GM18498 (cell line): ENCODE results near the gene MBIP.
"Not testable (repeated sequence)": the region's sequence is repeated elsewhere in the genome, so short reads cannot be mapped to it uniquely, and the experiment has no call there.

Experiments used
- ATAC-seq: cut with Tn5 transposase; IDR thresholded peaks from one replicate; pipeline ENCODE4 v1.9.1; 2021; ENCODE audit warnings: mild to moderate bottlenecking, moderate library complexity; ENCODE audit not compliant: unreplicated experiment

Gene MBIP, protein sequence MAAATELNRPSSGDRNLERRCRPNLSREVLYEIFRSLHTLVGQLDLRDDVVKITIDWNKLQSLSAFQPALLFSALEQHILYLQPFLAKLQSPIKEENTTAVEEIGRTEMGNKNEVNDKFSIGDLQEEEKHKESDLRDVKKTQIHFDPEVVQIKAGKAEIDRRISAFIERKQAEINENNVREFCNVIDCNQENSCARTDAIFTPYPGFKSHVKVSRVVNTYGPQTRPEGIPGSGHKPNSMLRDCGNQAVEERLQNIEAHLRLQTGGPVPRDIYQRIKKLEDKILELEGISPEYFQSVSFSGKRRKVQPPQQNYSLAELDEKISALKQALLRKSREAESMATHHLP

DNA sequence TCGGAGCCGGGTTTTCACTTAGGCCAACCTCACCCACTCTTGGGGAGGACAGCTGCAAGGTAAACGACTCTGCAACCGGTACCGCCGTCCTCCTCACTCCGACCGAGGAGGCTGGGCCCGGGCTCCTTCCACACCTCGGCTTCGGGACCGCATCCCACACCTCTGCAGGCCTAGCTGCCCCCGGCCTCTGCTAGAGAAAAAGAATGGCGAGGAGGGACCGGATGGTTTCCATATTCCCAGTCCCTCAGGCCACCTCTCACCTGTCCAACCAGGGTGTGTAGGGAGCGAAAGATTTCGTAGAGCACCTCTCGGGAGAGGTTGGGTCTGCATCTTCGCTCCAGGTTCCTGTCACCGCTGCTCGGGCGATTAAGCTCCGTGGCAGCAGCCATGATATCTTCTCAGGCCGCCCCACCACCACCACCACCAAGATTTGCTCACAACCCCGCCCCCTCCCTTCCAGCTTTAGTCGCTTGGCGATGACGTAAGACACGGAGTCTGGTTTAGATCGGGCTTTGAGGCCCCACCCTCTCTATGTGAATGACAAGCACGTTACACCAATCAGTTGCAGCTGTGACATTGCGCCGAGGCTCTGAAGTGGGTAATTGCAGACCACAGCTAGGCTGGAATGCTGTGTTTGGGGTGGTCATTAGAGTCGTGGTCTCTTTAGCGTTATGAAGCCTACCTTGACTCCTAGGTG, at the start of gene MBIP:
Gene MBIP (minus strand): TSS at position 438 of the 697 bp plus-strand sequence. CDS start 49 bp downstream, at position 389.
- ATAC-seq, result peak; percentile 99

DNA sequence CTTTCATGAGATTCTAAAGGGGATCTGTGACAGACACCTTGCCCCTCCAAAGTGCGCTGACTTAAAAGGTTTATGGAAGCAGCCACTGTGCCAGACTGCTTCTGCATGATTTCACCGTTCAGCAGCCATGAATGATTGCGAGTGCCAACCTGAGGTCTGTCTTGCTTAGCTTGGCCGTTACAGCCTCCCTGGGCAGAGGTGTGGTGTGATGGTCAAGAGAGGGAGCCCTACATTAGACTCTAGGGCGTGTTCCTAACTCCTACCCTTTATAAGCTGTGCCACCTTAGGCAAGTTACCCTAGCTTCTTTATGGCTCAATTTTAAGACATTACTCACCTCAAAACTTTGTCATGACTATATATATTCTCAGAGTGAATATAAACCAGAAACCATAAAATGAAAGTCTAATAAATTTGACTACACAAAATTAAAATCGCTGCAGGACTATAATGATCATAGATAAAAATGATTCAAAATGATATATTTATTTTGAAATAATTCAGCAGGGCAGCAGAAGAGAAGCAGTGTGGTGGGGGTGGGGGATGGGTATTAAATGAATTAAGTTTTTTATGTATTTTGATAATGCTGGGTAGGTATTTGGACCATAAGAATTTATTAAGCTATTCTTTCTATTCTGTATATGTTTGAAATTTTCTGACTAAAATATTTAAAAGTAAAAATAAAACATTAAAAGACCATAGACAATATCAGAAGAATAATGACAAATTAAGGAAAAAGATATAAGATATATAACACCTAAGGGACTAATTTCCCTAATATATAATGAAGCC, 47.7 kb upstream of the MBIP start:
- ATAC-seq, result no peak

DNA sequence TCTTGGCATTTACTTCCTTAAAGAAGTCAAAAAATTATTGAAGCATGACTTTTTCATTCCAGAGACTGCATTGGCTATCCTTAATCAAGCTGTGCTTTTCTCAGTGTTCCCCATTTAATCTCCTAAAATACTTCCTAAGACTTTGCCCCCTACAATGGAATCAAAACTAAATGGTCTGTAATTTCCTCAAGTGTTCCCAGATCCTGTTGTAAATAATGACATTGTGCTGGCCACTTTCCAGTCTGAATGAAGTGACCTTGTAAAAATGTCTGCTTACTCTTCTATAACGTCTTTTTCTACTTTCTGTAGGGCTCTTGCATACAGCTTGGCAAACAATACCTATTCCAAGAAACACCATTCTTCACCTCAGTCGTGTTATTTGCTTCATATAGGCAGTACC, 45.3 kb upstream of the MBIP start:
- ATAC-seq, result no peak

DNA sequence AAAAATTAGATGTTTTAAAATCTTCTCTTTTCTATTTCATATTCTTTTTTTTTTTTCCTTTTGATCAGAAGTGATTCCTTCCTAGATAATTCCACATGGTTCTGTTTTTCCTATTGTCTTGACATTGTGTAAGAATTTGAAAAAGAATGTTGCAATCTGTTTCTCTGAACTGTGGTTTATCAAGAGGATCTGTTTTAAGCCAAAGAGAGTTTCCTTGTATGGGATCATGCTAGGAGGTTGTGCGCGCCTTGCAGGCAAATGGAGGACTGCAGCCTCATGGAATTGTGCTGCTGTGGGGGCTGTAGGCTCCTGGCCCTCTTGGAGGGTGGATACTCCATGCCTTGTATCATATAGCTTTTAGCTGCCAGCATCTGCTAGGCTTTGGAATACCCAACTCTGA, 43.3 kb upstream of the MBIP start:
- ATAC-seq, result no peak

DNA sequence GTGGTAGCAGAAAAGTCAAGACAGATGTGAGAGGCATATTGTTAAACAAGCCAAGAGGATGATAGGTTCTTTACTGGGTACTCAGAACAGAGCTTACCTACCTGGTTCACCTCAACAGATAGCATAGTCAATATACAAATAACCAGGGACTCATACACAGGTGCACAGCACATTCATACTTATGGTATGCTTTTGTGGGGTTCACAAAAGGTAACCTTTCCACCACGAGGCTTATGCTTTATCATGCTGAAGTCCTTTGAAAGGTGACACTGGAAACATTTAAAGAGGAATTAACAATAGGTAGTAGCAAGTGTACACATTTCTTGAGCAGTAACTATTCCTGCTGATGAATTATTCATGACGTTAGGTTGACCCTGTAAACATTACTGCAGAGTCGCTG, 42.2 kb upstream of the MBIP start:
- no peak for ATAC-seq

DNA sequence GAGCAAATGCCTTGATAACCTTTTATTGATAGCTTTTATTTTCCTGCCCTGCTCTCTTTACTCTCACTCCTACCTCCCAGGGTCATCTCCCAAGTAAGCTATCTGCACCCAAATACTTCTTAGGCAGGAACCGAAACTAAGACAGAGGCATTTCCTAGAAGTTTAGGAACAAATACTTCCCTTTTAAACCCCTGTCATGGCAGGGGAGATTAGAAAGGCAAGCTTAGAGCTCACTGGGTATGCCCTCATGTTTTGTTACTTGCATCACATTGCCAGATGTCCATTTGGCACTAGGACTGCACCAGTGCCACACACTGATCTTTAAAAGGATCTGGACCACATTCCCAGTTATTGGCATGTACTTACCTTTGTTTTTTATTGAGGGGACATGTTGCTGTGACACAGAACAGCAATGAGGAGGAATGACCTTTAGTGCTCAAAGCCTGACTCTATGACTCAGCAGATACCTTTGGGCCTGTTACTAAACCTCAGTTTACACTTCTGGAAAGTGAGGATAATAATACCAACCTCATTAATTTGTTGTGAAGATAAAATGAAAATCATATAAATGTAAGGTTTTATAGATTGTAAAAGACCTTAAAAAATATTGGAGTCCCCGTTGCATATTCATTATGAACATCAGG, 40.9 kb upstream of the MBIP start:
- ATAC-seq, result no peak

GRCh38 chr14:36356862-36357261, 36.4 kb upstream of the MBIP start:
- ATAC-seq, result no peak

DNA sequence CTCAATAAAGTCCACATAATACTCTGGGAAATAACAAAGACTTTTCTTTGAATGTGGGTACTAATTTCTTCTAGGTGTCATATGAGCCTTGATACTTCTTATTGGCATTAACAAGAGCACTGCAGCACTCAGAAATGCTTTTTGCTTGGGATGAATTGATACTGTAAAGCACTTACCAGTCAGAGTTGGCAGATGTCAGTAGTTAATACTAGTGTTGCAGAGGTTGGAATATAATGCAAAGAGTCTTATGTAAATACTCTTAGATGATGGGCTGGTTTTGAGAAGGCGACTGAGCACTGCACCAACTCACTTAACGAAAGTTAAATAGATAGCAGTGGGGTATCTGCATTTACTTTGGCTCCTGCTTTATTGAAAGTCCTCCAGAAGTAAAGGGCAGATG, 25.6 kb upstream of the MBIP start:
- no peak for ATAC-seq

DNA sequence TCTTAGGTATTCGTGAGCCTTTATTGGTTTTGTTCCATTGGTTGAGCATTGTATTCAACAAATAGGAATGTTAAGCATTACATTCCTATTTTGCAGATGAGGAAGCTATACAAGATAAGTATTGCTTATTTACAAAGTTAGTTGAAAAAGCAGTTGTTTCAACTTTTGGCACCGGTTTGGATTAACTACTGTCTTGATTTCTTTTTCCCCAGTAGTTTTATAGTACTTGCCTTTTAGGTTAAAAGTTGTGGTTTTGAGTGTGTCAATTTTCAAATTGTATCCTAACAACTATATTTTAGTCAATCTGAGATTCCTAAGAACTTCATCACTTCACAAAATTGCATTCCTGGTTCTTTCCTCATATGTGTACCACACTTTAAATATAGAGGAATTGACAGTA, 23.8 kb upstream of the MBIP start:
- ATAC-seq, result no peak

GRCh38 chr14:36341811-36342210, 21.4 kb upstream of the MBIP start:
- not testable (repeated sequence) for ATAC-seq

DNA sequence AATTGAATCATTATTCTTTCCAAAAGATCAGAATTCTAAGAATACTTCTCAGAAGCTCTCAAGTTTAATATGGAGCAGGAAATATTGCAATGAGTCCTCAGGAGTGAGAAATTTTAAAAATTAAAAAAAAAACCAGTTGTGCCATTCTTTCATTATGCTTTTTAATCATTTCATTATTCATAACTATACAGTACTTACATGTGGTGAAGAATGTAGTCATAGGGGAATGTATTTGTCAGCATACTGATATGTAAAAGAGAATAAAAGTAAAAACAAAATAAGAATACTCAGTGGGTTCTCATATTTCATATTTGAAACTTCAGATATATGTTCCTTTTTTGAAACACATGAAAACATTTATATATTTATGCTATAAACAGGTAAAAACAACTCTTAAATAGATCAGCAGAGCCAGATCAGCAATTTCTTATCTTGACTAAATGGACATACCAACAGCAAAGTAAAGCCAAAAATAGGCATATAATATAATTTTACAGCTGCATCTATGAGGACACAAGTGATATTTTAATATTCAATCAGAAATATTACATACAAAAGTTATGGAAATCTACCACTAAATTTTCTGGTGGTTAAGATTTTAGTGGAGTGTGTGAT, 19.9 kb upstream of the MBIP start:
- no peak for ATAC-seq

- no peak for ATAC-seq
Observed at GRCh38 chr14:36339816-36340215, 19.4 kb upstream of the MBIP start.

DNA sequence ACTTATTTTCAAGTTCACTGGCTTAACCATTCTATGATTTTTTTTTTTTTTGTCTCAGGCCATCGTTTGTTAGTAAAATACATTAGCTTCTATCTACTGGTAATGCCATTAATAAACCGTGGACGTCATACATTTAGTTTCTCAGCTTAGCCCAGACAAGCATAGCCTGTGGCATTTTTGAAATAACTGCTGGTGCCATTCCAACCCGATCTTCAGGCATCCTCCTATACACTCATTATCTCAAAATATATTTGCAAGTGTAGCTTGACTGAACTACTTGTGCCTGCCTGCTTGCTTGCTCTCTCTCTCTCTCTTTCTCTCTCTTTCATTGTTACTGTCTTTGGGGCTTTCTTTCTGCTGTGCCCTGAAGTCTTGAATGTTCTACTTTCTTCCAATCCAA, 12.7 kb upstream of the MBIP start:
- no peak for ATAC-seq

DNA sequence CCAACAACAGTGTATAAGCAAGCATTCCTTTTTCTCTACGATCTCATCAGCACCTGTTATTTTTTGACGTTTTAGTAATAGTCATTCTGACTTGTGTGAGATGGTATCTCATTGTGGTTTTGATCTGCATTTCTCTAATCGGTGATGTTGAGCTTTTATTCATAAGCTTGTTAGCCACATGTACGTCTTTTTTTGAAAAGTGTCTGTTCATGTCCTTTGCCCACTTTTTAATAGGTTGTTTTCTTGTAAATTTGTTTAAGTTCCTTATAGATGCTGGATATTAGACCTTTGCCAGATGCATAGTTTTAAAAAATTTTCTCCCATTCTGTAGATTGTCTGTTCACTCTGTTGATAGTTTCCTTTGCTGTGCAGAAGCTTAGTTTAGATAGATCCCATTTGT, 7.1 kb upstream of the MBIP start:
- not testable (repeated sequence) for ATAC-seq

- no peak for ATAC-seq
Observed at GRCh38 chr14:36325853-36326252, 5.4 kb upstream of the MBIP start.

- no peak for ATAC-seq
Observed at GRCh38 chr14:36324897-36325296, 4.5 kb upstream of the MBIP start.

DNA sequence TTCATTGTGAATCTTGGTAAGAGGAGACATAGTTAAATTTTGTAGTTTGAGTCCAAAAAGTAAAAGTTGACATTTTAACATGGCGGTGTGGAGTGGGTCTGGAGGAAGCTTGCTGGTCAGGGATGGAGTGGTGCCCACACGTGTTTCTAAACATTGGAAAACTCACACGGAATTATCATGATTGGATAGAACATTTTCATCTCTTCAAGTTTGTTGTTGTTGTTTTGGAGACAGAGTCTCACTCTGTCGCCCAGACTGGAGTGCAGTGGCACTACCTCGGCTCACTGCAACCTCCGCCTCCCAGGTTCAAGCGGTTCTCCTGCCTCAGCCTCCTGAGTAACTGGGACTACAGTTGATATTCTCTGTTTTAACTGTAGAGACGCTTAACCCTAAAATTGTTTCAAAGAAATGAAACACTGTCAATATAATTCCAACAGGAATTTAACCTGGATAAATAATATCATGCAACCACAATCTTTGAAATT, 502 bp upstream of the MBIP start:
- peak; percentile 31 for ATAC-seq

DNA sequence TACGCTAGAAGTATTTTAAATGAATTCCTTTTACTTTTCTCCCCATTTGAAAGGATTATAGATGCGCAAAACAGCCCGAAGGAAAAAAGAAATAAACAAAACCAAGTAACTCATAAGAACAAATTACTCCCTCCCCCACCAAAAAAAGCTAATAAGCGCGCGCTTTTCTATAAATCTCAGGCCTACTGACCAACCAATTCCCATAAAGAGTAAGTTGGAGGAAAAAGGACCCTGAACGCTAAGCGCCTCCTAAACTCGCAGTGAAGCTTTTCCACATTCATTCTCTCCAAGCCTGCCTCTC, 588 bp downstream of the MBIP start:
- no peak for ATAC-seq

- ATAC-seq, result no peak
Observed at GRCh38 chr14:36317650-36318049, 2.8 kb downstream of the MBIP start.

DNA sequence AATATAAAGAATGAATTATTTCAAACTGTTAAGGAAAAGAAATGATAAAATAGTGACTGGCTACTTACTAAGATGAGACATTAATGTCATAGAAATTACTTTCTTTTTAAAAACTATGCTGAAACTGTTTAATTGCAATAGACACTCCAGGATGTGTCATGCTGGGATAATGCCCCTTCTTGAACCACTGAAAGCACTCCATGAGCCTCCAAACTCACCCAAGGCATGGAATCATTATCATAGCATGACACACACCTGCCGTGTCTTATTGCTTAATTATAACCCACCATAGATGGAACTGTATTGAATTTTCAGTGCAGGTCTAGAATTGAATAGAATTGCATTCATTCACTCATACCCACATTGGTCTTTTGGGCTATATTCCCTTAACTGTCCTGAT, 4.3 kb downstream of the MBIP start:
- ATAC-seq, result no peak
